MCF 10A (cell line): ENCODE data around the gene SHQ1. TPM values are rescaled to one million over a fixed set of nuclear protein-coding genes. Genes with fewer than 3 reads are reported as not detected.
A peak's percentile ranks its signal among the peaks of the same experiment; 100 is the strongest.

Experiments used
- BruUV-seq: library from RNA; stranded (reverse); fragments of 400-500 nt; replicated peaks from 2 replicates; lab custom pipeline; 2021; lab: Mats Ljungman, UMichigan
- CTCF ChIA-PET: fragments of 300-600 bp; sonication (Branson Sonifier 250); formaldehyde crosslinking; extraction: SDS; loops from one replicate; lab custom pipeline; 2021; ENCODE audit warnings: antibody characterized with exemption, inconsistent platforms; lab: Yijun Ruan, JAX
- POLR2A ChIA-PET: fragments of 300-600, 350-650 bp; sonication (Branson Sonifier 250); formaldehyde crosslinking; extraction: SDS; loops from one replicate; lab custom pipeline; 2020; ENCODE audit warnings: antibody characterized with exemption, inconsistent platforms; lab: Yijun Ruan, JAX
- DNase-seq: peaks from one replicate; pipeline ENCODE4 v3.0.0-alpha.2; 2018; ENCODE audit not compliant: unreplicated experiment
- H3K27ac Mint-ChIP-seq: one replicate; pipeline ENCODE4 v1.8.0; 2022; ENCODE audit warnings: mild to moderate bottlenecking, low read depth, mixed read lengths; ENCODE audit not compliant: unreplicated experiment
- H3K27me3 Mint-ChIP-seq: one replicate; pipeline ENCODE4 v1.8.0; 2022; ENCODE audit warnings: mixed read lengths; ENCODE audit not compliant: insufficient read depth, unreplicated experiment
- H3K36me3 Mint-ChIP-seq: one replicate; pipeline ENCODE4 v1.8.0; 2022; ENCODE audit warnings: mild to moderate bottlenecking, moderate library complexity, mixed read lengths; ENCODE audit not compliant: insufficient read depth, unreplicated experiment
- H3K4me1 Mint-ChIP-seq: one replicate; pipeline ENCODE4 v1.8.0; 2022; ENCODE audit warnings: mixed read lengths; ENCODE audit not compliant: insufficient read depth, unreplicated experiment
- H3K4me3 Mint-ChIP-seq: one replicate; pipeline ENCODE4 v1.8.0; 2022; ENCODE audit warnings: mild to moderate bottlenecking, moderate library complexity, mixed read lengths; ENCODE audit not compliant: unreplicated experiment
- H3K9me3 Mint-ChIP-seq: one replicate; pipeline ENCODE4 v1.8.0; 2022; ENCODE audit warnings: mixed read lengths; ENCODE audit not compliant: unreplicated experiment
- intact Hi-C: fragments of 100-400 bp; cut with micrococcal nuclease; formaldehyde crosslinking; loops from 2 replicates; pipeline ENCODE4 v1.14.1; 2022
- total RNA-seq: library from RNA; stranded (reverse); gene quantifications from 2 replicates; pipeline ENCODE4 v1.2.3, GENCODE V29; 2022
- TF ChIP-seq, protein P1 (sequence below): fragments of 200-600 bp; IDR thresholded peaks from one replicate; pipeline ENCODE4 v1.8.0; 2022; ENCODE audit warnings: antibody characterized with exemption, mild to moderate bottlenecking; ENCODE audit not compliant: unreplicated experiment

SHQ1 gene
- total RNA-seq, 1 experiment from 2014 or later = 17.4 TPM

DNA sequence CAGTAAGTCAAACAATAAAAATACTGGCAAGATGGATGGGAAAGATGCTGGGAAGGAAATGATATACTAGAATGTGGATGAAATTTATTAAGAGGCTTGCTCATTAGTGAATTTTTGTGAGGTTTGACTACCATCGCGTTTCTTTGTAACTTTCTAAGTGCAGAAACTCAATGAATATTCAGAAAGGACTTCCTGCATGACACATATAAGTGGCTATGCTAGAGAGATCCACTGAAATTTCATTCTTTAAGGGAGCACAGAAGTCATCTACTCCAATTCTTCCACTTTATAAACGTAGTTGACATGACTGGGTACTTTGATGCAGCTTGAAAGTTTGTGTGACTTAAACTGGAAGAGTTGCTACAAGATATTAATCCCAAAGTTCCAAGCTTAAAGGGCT is 88.0 kb downstream of the SHQ1 start:
- no peak overlapping the region for H3K27ac Mint-ChIP-seq
- no peak for DNase-seq
- BruUV-seq = no TSS peak
- H3K36me3 Mint-ChIP-seq = no peaks in the 10 kb centered on the region
- H3K4me3 Mint-ChIP-seq = no peak overlapping the region
- no peaks in the 10 kb centered on the region for H3K27me3 Mint-ChIP-seq
- ChIA-PET POLR2A (interaction anchor here (0.9 to 2.4 kb wide), 2 partner anchors 36 to 355 kb away, joined by 3 to 10 read pairs; no protein-coding TSS in a partner anchor), CTCF (interaction anchor here (1.0 to 1.2 kb wide), 2 partner anchors 21 to 25 kb away, joined by 3 to 4 read pairs; no protein-coding TSS in a partner anchor)
- TF ChIP-seq, protein P1, sequence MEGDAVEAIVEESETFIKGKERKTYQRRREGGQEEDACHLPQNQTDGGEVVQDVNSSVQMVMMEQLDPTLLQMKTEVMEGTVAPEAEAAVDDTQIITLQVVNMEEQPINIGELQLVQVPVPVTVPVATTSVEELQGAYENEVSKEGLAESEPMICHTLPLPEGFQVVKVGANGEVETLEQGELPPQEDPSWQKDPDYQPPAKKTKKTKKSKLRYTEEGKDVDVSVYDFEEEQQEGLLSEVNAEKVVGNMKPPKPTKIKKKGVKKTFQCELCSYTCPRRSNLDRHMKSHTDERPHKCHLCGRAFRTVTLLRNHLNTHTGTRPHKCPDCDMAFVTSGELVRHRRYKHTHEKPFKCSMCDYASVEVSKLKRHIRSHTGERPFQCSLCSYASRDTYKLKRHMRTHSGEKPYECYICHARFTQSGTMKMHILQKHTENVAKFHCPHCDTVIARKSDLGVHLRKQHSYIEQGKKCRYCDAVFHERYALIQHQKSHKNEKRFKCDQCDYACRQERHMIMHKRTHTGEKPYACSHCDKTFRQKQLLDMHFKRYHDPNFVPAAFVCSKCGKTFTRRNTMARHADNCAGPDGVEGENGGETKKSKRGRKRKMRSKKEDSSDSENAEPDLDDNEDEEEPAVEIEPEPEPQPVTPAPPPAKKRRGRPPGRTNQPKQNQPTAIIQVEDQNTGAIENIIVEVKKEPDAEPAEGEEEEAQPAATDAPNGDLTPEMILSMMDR = no peak
- peaks cover 2% of the 10 kb centered on the region for H3K4me1 Mint-ChIP-seq
- H3K9me3 Mint-ChIP-seq = no peaks in the 10 kb centered on the region
- intact Hi-C loops = no loop called here

DNA sequence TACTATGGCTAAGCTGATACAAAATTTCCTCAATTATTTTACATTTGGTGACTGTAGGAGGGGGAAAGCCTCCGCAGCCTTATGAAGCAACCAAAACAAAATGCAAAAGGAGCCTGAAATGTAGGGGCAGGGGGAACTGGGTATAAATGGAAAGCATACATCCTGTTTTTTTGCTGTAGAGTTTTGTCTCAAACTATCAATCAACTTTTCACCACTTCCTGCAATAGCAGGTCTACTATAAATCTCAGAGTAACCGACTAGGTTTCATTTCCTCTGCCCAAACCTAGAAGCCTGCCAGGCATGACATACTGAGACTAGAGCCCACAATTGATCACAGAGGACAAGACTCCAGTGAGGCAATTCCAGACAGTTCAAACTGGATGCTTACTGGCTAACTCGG is 91.3 kb downstream of the SHQ1 start:
- no peaks in the 10 kb centered on the region for H3K27me3 Mint-ChIP-seq
- ChIA-PET POLR2A (interaction anchor here (0.6 kb wide), 2 partner anchors 12 to 774 kb away, joined by 4 read pairs; no protein-coding TSS in a partner anchor), CTCF (no interaction called here)
- intact Hi-C loops = no loop called here
- TF ChIP-seq, protein P1 = no peak
- H3K36me3 Mint-ChIP-seq = peaks cover 6% of the 10 kb centered on the region
- peaks cover 13% of the 10 kb centered on the region for H3K4me1 Mint-ChIP-seq
- BruUV-seq = no TSS peak
- DNase-seq = no peak
- H3K9me3 Mint-ChIP-seq = no peaks in the 10 kb centered on the region
- no peak overlapping the region for H3K4me3 Mint-ChIP-seq
- H3K27ac Mint-ChIP-seq = no peak overlapping the region

DNA sequence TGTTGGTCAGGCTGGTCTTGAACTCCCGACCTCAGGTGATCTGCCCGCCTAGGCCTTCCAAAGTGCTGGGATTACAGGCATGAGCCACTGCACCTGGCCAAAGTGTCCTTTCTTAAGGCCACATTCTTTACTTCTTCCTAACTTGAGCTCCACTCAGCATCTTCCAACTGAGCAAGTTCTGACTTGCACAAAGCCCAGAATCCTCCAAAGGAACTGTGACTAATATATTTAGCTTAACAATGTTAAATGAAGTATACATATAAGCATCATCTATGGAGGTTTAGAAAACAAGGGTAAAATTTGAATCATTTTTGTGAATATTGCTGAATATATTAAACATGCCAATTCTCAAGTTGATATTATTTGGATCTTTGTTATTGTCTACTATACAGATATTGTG is 93.7 kb downstream of the SHQ1 start:
- TF ChIP-seq, protein P1 = no peak
- ChIA-PET CTCF (interaction anchor here (0.5 to 2.5 kb wide), 17 partner anchors 10 to 804 kb away, joined by 3 to 17 read pairs (median 4); no protein-coding TSS in a partner anchor), POLR2A (interaction anchor here (0.6 to 3.0 kb wide), 10 partner anchors 10 to 1071 kb away, joined by 3 to 32 read pairs (median 4); partner anchors contain the start of gene RYBP)
- Mint-ChIP-seq H3K36me3 (peaks cover 6% of the 10 kb centered on the region), H3K4me1 (peaks cover 13% of the 10 kb centered on the region), H3K27ac (peak overlapping the region; percentile 53), H3K9me3 (no peaks in the 10 kb centered on the region), H3K27me3 (no peaks in the 10 kb centered on the region), H3K4me3 (peak overlapping the region; percentile 6)
- no TSS peak for BruUV-seq
- intact Hi-C loops = no loop called here
- DNase-seq = peak; percentile 77

DNA sequence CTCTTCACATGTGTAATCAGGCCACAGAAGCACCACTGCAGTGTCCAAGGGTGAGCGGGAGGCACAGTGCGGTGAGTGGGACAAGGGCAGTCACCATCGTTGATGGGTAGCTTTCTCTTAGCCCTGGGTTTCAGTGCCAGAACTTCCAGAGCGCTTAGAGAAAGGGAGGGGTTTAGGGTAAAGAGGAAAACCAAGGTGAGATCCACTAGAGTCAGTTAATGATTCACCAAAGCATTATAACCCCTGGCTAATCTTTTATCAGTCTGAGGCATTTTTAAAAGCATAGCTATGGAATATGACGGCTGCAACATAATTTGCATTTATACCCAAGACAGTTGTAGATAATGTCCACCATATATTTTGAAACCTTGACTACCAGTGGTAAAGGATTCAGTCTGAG is 94.8 kb downstream of the SHQ1 start:
- Mint-ChIP-seq H3K27ac (no peak overlapping the region), H3K9me3 (no peaks in the 10 kb centered on the region), H3K27me3 (no peaks in the 10 kb centered on the region), H3K4me1 (peaks cover 19% of the 10 kb centered on the region), H3K36me3 (peaks cover 10% of the 10 kb centered on the region), H3K4me3 (no peak overlapping the region)
- intact Hi-C loops = no loop called here
- DNase-seq = no peak
- no TSS peak for BruUV-seq
- ChIA-PET POLR2A (interaction anchor here (3.0 kb wide), 1 partner anchor 30 kb away, joined by 32 read pairs; no protein-coding TSS in a partner anchor), CTCF (interaction anchor here (0.7 to 1.6 kb wide), 4 partner anchors 29 to 527 kb away, joined by 3 to 4 read pairs (median 3); no protein-coding TSS in a partner anchor)
- TF ChIP-seq, protein P1 = no peak
